ENCODE data around the gene NT5DC1.

The NT5DC1 gene

GRCh38 chr6:116271149-116271708, 170.6 kb downstream of the NT5DC1 start:
- DNase-seq (ENCODE audit: low read depth), result no peak
- no peak for TF ChIP-seq CTCF (IDR thresholded peaks at IDR 0.05; ENCODE audit: insufficient read depth, low read depth, low read length, missing control alignments)
- no peak overlapping the region for H3K4me3 ChIP-seq (ENCODE audit: low read length)

DNA sequence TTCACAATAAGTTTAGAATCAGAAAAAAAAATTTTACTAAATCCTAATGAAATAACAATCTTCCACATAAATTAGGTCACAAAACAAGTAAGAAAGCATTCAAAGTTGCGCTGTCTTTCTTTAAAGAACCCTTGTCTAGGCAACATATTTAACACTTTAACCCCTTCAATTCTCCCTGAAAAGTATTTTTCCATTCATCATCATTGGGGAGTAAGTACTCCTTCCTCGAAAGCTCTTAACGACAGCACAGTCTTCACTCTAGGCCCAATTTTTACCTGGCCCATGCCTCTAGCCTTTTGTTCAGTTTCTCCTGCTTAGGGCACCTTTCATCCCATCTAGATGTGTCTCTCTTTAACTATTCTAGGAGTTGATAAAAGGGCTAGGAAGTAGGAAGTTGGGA, 176.5 kb downstream of the NT5DC1 start:
- no peak for DNase-seq (ENCODE audit: low read depth)
- TF ChIP-seq CTCF (IDR thresholded peaks at IDR 0.05; ENCODE audit: insufficient read depth, low read depth, low read length, missing control alignments), result no peak
- H3K4me3 ChIP-seq (ENCODE audit: low read length), result peak overlapping the region; percentile 63

DNA sequence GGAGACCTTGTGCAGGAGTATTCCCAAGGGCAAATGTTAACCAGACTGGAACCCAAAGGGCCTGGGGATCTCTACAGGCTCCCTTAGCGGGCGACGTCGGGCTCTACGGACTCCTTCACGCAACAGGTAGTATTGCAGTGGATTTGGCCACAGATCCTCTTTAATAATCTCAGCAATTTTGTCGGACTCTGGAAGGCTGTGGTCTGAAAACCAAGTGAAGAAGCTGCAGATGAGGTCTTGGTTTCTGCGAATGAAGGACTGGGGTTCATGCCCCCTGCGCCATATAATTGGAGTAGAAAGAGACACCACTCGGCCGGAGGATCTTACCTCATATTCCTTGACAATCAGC, 177.8 kb downstream of the NT5DC1 start:
- H3K4me3 ChIP-seq (ENCODE audit: low read length), result peak overlapping the region; percentile 63
- DNase-seq (ENCODE audit: low read depth), result no peak
- TF ChIP-seq CTCF (IDR thresholded peaks at IDR 0.05; ENCODE audit: insufficient read depth, low read depth, low read length, missing control alignments), result no peak

DNA sequence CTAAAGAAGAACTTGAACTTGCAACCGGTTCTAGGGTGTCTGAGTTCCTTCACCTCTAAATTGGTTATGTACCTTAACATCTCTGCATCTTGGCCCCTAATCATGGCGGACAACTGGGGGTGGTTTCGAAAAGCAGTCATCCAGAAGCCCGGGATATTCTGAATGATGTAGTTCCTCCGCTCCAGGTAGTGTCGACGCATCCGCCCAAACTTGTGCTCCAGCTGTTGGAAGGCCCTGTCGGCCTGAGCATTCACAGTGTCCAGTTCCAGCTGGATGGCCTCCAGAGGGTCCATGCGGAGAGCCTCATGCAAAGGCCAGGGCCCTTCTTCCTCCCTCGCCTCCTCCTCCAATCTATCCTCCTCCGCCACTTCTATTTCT, 178.2 kb downstream of the NT5DC1 start:
- peak overlapping the region; percentile 63 for H3K4me3 ChIP-seq (ENCODE audit: low read length)
- TF ChIP-seq CTCF (IDR thresholded peaks at IDR 0.05; ENCODE audit: insufficient read depth, low read depth, low read length, missing control alignments), result no peak
- DNase-seq (ENCODE audit: low read depth), result peak; percentile 35

- DNase-seq (ENCODE audit: low read depth), result peak; percentile 97
- TF ChIP-seq CTCF (IDR thresholded peaks at IDR 0.05; ENCODE audit: insufficient read depth, low read depth, low read length, missing control alignments), result peak; percentile 1
- peak within 1 kb of the TSS; percentile 63 for H3K4me3 ChIP-seq (ENCODE audit: low read length)
Observed at GRCh38 chr6:116279232-116280160, 178.8 kb downstream of the NT5DC1 start, which contains the start of gene TSPYL1. TSS of gene TSPYL1 (minus strand) at chr6:116279930. CDS start at chr6:116279830, 100 bp downstream.

GRCh38 chr6:116280161-116280932, 179.7 kb downstream of the NT5DC1 start:
- peak overlapping the region; percentile 63 for H3K4me3 ChIP-seq (ENCODE audit: low read length)
- TF ChIP-seq CTCF (IDR thresholded peaks at IDR 0.05; ENCODE audit: insufficient read depth, low read depth, low read length, missing control alignments), result no peak
- no peak for DNase-seq (ENCODE audit: low read depth)
